Limb (tissue), 2 donors: ENCODE results near the gene NOG.
A peak's percentile ranks its signal among the peaks of the same experiment; 100 is the strongest.

Experiments used
- DNase-seq, 2 donors: peaks; one replicate each; pipeline ENCODE4 v3.0.0-alpha.2; 2016; ENCODE audit errors: extremely low spot score in 2 of 2

Gene NOG

DNA sequence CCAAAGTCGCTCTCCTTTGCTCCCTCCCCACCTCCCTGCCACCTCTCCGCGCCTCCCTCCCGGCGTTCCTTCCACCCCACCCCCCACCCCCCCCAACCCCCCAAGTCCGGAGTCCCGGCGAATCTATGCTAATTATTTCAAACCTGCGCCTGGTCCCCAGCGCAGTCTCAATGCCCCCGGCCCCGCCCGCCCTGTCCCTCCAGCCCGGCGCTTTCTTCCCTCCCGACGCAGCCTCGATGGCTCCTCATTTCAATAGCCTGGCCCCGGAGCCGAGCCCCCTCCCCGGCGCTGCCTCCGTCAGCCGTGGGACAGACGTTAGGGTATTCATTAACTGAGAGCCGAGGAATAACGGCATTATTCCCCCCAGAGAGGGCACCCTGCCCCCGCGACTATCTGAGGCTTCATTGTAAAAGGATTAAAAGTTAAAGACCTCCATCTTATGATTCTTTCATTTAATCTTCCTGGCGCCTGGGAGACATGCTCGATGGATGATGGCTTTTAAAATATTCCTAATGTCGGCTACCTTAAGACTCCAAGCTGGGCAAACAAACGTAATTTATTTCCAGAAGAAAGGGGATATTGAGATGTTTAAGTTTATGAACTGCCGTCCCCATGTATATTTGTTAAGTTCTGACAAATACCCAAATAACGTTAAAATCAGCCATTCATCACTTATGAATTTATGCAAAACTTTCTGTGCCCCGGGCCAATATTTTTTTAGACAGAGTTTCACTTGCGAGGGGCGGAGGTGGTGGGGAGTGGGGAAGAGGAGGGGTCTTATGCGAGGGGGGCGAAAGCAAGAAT lies 3.4 kb downstream of the NOG start:
- peak in 1 of 2 donors; percentile 65 for DNase-seq

DNA sequence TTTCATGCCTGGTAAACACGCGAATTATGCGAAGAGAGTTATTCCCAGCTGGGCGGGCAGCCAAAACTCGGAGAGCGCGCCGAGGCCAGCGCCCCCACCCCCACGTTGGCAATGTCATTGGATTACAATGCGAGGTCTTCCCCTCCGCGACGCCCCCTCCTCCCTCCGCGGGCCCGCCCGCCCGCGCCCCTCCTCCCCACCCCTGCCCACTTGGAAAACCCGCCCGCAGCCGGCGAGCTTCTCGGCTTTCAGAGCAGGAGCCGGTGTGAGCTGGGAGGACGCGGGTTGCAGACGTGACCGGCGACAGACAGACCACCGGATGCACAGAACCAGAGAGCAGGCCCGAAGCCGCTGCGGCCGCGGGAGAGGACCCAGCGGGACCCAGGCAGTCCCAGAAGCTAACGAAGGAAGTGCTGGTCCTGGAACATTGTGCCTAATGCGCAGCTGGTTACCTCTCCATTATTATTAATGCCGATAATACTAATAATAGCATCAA lies 4.0 kb downstream of the NOG start:
- peak; percentile 77 to 87 for DNase-seq

DNA sequence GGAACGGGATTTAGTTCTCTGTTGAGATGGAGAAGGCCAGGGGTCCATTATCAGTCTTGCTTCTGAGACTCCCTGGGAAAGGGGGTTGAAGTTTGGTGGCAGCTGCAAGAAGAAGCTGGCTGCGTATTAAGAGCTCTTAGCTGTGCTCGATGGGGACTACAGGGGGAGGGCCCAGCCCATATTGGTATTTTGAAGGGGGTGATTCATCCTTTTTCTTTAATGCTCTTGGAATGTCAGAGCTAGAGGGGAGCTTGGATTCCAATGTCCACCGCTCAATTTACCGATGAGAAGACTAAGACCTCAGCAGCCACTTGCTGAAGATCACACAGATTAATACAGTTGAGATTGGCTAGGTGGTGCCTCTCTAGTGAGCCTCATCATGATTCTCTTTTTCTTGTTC lies 5.0 kb downstream of the NOG start:
- no peak for DNase-seq

DNA sequence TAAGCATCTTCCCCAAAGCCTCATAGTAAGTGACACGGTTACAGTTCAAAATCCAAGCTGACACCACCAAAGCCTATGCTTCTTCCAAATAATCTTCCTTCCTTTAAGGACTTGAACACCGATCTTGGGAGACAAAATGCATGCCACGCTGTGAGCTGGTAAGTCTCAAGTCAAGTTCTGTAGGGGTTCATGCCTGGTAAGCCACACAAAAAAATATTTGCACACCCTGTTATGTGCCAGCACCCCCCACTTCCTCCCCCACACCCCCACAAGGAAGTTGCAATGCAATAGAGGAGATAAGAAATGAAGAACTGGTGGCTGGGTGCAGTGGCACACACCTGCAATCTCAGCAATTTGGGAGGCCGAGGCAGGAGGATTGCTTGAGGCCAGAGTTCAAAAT lies 5.6 kb downstream of the NOG start:
- DNase-seq, result no peak

GRCh38 chr17:56599566-56599965 lies 6.1 kb downstream of the NOG start:
- no peak for DNase-seq

GRCh38 chr17:56600256-56600655 lies 6.8 kb downstream of the NOG start:
- no peak for DNase-seq

DNA sequence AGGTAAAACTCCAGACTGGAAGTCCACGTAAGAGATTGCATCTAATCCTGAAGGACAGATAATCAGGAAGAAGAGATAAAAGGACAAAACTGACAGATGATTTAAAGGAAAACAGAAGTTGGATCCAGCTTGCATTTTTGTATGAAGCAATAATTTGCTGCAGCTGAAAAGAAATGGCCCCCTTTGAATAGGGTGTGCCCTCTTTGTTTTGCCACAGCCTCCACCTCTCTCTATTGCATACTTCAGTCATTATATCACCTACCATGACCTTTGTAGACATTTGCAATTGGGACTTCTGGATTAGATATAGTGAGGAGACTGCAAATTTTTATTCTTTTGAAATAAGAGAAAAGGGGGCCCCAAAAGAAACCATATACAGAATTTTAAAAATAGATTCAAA lies 8.1 kb downstream of the NOG start:
- DNase-seq, result no peak

DNA sequence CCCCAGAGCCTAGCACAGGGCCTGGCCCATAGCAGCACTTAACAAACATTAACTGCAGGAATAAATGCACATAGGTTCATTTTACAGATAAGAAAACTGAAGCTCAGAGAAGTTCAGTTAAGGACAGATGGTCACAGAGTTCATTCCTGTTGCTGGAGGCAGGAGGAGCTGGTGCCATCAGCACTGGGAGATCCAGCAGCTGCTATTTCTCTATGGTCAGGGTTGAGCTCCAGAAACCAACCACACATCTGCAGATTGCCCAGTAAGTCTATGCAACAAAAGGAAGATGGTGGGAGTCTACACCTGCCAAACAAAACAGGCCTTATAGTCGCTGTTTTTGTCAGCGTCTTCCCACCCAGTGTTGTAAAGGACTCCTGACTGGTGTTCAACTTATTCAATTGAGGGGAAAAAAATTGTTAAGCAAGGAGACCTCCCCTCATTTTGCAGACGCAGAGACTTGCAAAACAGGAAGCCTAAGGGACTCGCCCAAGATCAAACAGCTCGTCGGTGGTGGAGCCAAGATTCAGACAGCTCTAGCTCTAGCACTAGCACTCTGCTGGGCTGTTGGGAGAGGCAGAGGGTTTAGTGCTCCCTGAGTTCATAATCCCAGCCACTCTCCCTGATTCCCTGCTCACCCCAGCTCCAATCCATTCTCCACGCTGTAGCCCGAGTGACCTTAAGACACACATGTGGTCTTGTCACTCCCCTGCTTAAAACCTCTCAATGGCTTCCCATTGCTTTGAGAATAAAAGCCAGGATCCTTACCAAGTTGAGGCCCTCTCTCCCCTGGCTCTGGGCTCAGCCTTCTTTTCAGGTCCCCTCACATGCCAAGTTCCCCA lies 9.0 kb downstream of the NOG start:
- no peak for DNase-seq

- no peak for DNase-seq
Measured at GRCh38 chr17:56603486-56604238, 10.2 kb downstream of the NOG start.

- DNase-seq, result no peak
Measured at GRCh38 chr17:56604691-56605290, 11.3 kb downstream of the NOG start.

DNA sequence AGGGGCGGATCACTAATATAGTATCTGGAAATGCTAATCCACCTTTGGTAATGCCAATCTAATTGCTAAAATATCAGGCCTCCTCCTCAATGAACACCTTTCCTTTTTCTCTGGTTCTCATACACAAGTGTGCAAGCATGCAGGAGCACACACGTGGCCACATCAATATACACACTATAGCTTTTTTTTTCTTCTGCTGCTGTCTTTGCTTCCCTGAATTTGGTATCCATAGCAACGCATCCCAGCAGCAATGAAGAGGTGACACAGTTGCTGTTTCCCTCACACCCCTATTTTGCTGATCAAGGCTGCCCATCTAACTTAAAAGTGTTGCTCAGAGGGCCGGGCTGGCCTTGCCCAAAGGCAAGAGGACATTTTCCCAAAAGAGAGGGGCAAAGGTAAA lies 15.4 kb downstream of the NOG start:
- DNase-seq, result no peak

DNA sequence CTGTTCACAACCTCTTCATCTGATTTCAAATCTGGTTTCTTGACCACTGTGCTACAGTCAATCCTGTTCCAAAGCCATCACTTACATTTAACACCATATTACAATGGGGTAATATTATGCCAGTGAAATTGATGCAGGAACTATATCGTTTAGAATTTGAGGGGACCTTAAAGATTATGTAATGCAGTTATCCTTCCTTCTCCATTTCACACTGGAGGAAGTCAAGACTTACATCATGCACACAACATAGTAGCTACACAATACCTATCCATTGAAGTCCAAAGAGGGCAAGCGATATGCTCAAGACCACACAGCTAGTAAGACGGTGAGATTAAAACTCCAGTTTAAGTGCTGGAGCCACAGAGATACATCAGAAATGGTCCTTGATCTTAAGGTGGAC lies 16.8 kb downstream of the NOG start:
- DNase-seq, result no peak

GRCh38 chr17:56613131-56613530 lies 19.6 kb downstream of the NOG start:
- no peak for DNase-seq

DNA sequence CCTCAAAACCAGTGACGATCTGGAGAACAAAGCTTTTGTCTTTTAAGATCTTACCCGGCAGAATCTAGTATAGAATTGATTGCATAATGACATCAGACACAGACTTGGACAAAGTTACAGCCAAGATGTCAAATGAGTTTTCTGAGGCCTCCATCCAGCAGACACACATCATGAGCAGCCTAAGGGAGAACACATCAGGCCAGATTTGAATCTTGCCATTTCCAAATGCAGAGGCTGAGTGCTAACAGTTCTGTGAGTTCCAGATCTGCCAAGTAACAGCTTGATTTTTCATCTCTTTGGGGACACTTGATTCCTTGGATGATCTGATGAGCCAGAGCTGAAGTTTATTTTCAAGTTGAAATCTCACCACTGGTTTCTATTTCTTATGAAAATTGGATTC lies 21.0 kb downstream of the NOG start:
- no peak for DNase-seq

DNA sequence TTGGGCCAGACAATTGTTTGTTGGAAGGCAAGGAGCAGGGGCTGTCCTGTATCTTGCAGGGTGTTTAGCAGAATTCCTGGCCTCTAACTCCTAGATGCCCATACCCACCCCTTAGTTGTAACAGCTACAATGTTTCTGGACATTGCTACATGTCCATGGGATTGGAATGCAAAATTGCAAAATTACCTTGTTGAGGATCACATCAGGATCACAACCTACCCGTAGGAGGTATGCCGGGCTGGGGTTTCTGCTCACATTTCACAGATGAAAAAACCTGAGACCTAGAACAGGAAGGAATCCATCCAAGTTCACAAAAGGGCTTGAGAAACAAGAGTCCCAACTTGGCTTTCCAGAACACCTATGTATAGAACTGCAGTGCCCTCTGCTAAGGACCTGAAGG lies 22.7 kb downstream of the NOG start:
- DNase-seq, result no peak

DNA sequence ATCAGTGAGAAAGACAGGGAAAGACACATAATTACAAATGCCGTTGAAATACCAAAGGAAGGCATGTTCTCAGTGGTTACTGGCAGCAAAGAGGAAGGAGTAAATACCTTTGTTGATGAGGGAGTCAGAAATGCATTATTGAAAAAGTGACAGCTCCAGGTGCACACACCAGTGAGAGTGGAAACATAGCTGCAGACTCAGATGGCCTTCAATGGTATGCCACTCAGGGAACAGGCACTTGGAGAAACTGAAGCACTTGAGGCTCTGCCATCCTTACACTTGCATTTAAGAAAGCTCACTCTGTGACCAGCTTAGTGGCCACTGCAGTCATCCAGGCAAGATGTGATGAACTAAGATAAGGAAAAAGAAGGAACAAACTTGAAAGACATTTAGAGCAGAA lies 29.9 kb downstream of the NOG start:
- DNase-seq, result no peak

GRCh38 chr17:56624309-56624708 lies 30.8 kb downstream of the NOG start:
- DNase-seq, result no peak

GRCh38 chr17:56624912-56625311 lies 31.4 kb downstream of the NOG start:
- DNase-seq, result no peak

DNA sequence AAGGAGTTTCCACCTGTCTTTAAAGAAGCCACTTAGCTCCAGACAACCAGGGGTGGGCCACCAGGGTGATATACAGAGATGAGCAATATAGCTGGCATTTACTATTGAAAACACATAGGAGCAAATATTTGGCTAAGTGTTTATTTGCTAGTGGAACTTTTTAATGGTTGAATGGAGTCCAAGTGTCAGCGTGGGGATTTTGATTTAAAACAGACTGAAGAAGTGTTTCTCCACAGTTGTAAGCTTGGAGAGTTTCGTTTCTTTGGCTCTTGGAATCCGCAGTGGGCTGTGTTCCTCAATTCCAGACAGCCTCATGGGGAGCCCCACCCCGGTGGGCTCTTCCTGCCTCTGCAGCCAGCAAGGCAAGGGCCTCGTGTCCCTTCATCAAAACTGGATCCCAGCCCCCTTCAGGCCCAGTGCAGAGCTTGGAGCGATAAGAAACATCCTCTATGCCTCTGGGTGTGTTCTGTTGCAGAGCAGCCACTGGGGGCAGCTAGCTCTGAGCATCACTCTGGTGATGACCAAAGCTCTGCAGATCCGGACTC lies 36.1 kb downstream of the NOG start:
- no peak for DNase-seq

- no peak for DNase-seq
Measured at GRCh38 chr17:56630202-56630601, 36.7 kb downstream of the NOG start.

DNA sequence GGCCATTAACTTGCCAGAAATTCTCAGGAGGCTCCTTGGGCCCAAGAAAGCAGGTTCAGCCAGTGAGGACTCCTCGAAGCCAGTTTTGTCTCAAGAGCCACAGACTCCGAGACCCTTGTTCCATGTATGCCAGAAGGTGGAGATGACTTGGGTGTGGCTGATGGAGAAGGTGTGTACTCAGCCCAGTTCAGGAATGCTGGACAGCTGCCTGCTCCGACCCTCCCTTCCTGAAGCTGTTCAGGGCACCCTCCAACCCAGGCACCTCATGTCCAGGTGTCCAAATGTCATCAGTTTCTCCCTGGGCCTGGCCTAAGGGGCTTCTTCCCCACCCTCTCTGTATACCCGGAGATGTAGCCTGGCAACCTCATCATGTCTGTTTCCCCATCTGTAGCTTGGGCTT lies 40.2 kb downstream of the NOG start:
- no peak for DNase-seq
